GM12865 (cell line): ENCODE data around the gene EMILIN2.

Experiments
- DNase-seq: peaks from one replicate; pipeline ENCODE4 v3.0.0; 2010; ENCODE audit warnings: low read depth
- H3K4me3 ChIP-seq: 2 replicates; pipeline ENCODE4 v1.5.1; 2011; ENCODE audit warnings: mild to moderate bottlenecking, low read depth, low read length, control low read depth
- TF ChIP-seq, protein P1 (sequence below): IDR thresholded peaks from 2 replicates; pipeline ENCODE4 v1.5.1; 2011; ENCODE audit warnings: low read length, control low read depth, low read depth, inconsistent platforms; ENCODE audit not compliant: insufficient read depth; ENCODE audit errors: missing control alignments

The EMILIN2 gene

DNA sequence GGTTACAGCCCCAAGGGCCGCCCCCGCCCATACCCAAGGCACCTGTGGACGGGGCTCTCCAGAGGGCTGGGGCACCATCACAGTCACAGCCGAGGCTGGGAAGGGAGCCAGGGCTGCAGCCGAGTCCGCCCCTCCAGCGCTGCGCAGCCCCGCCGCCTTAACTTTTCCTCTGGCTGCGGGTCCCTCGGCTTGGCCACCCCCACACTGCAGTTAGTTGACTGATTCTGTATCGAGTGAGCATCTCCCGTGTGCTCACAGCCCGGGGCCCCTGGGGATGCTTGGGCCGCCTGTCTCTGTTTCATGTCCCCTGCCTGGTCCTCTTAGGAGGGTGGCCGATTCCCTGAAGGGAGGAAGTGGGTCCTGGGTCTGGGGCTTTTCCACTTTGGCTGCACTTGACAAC lies 33.7 kb downstream of the EMILIN2 start:
- no peak overlapping the region for H3K4me3 ChIP-seq
- TF ChIP-seq, protein P1, sequence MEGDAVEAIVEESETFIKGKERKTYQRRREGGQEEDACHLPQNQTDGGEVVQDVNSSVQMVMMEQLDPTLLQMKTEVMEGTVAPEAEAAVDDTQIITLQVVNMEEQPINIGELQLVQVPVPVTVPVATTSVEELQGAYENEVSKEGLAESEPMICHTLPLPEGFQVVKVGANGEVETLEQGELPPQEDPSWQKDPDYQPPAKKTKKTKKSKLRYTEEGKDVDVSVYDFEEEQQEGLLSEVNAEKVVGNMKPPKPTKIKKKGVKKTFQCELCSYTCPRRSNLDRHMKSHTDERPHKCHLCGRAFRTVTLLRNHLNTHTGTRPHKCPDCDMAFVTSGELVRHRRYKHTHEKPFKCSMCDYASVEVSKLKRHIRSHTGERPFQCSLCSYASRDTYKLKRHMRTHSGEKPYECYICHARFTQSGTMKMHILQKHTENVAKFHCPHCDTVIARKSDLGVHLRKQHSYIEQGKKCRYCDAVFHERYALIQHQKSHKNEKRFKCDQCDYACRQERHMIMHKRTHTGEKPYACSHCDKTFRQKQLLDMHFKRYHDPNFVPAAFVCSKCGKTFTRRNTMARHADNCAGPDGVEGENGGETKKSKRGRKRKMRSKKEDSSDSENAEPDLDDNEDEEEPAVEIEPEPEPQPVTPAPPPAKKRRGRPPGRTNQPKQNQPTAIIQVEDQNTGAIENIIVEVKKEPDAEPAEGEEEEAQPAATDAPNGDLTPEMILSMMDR, result no peak
- no peak for DNase-seq

DNA sequence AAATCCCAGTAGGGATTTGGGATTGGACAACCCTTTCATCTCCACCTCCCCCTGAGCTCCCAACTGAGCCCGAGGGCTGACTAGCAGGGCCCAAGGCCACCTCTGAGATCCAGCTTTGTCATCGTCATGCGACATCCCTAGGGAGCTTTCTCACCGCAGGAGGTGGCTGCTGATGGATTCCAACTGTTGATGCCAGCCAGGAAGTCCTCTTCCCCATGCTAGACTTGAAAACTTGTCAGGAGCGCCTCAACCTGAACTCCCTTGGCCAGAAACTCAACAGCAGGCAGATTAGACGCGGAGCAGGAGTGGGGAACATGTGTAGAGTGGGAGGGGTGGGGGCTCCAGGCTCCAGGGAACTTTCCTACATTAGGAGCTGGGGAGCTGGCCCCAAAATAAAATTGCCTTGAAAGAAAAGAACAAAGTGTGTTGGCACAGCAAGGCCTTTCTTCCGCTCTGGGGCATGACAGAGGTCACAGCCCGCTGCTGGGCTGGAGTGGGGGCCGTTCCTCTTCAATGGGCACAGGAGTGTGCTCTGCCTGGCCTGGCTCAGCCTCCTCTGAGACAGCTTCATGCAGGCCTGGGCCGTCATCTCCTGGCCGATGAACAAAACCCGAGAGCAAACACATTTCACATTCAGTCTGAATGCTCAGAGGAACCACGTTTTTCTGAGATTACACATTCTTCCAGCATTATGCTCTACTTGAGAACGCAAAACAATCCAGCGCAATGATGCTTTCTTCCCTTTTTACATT lies 34.5 kb downstream of the EMILIN2 start:
- peak; percentile 34 for DNase-seq
- TF ChIP-seq, protein P1, result no peak
- H3K4me3 ChIP-seq, result no peak overlapping the region

DNA sequence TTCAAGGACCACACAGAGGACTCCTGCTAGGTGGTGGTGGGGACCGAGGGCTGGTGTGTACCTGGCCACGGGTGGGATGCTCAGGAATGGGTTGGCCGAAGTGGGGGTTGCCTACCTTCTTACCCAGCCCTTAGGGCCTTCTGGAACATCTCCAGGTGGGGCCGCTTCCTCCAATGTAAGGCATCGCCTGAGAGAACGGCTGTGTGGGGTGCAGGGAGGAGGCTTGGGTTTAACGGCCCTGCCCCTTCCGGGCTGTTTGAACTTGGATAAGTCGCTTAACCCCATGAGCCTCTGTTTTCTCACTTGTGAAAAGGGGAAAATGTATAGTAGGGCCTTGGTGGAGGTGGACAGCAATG lies 35.0 kb downstream of the EMILIN2 start:
- no peak for DNase-seq
- TF ChIP-seq, protein P1, result no peak
- H3K4me3 ChIP-seq, result no peak overlapping the region

DNA sequence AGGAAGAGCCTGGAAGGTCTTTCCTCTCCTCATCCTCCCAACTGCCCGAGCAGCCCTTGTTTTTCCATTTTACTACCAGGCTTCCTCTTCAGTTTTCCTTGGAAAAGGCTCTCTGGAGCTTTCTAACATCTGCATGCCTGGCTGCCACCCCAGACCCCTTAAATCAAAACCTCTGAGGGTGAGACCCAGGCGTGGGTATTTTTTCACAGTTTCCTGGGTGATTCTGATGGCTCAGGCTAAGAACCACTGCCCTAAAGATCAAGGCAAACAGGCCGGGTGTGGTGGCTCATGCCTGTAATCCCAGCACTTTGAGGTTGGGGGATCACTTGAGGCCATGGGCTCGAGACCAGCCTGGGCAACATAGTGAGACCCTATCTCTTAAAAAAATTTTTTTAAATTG lies 35.4 kb downstream of the EMILIN2 start:
- TF ChIP-seq, protein P1, result no peak
- no peak for DNase-seq
- H3K4me3 ChIP-seq, result no peak overlapping the region

DNA sequence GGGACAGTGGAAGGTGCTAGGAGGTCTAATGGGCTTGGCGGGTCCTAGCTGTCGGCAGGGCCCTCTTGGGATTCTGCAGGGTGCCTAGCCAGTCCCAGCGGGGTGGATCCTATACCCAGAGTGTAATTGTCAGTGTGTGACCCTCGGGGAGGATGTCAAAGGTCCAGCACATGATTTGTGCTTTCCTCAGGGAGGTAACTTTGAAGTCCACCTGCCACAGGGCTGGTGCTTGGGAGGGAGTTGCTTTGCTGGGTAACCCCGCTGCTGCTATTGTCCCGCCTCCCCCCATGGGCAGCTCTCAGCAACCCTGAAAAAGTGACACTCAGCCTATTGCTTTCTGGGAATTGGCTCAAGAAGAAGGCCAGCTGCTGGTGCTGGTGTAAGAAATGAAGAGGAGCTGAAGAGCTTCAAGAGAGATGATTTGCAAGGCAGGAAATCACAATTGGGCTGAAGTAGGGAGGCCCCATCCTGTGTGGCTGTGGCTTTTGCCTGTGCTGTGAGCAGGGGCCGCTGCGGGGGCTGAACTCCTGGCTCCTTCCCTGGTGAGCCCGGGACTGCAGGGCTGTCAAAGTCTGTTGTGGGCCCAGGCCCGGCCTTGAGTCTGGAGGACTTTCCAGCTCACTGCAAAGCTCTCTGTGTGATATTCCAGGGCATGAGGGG lies 36.4 kb downstream of the EMILIN2 start:
- DNase-seq, result peak; percentile 58
- H3K4me3 ChIP-seq, result no peak overlapping the region
- TF ChIP-seq, protein P1, result no peak

DNA sequence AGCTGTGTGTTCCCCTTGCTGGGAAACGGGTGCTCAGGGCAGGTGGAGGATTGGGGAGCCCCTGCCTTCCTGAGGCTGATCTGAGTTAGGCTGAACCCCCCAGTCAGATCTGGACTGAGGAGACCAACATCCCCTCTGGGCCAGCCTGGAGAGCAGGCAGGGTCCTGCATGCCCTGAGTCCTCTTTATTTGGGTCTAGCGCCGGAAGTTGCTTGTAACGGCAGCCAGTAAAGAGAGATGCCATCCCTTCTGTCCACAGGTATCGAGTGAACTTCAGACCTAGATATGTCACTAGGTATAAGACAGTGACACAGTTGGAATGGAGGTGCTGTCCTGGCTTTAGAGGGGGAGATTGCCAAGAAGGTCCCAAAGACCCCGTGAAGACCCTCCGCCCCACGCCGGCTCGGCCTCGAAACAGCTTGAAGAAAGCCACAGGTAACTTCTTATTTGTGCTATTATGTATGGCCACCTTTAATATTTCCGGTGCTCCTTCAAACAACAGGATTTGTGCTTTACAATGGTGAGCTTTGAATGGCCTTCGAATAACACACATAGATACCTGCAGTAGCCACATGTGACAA lies 38.0 kb downstream of the EMILIN2 start:
- H3K4me3 ChIP-seq, result no peak overlapping the region
- no peak for DNase-seq
- TF ChIP-seq, protein P1, result no peak
